Heart left ventricle (tissue), 16 donors: ENCODE results near the gene SNCAIP. TPM values are rescaled to one million over a fixed set of nuclear protein-coding genes. Genes with fewer than 3 reads are reported as not detected.

ENCODE experiments used
- ATAC-seq, 4 donors: fragments of 200-7000 bp; cut with Tn5 transposase; one replicate each; pipeline ENCODE4 v1.9.1; 2020 to 2022; ENCODE audit warnings: moderate library complexity in 4 of 4, mild to moderate bottlenecking in 3 of 4, moderate number of reproducible peaks in 1 of 4
- DNase-seq, 5 donors: peaks; one replicate each; pipeline ENCODE4 v3.0.0-alpha.2; 2020
- H3K27ac ChIP-seq, 12 donors: fragments of 200-600 bp; sonication (generic) in 4 of 12; one replicate each; pipeline versions ENCODE4 v1.5.0 to v1.8.0; 2016 to 2022; ENCODE audit warnings: mild to moderate bottlenecking in 2 of 12
- H3K27me3 ChIP-seq, 9 donors: fragments of 200-600 bp; sonication (generic) in 2 of 9; one replicate each; pipeline versions ENCODE4 v1.5.1 to v1.8.0; 2016 to 2022; ENCODE audit warnings: mild to moderate bottlenecking in 3 of 9
- H3K36me3 ChIP-seq, 9 donors: fragments of 200-600 bp; sonication (generic) in 2 of 9; one replicate each; pipeline versions ENCODE4 v1.5.0 to v1.8.0; 2018 to 2022; ENCODE audit warnings: mild to moderate bottlenecking in 2 of 9
- H3K4me1 ChIP-seq, 12 donors: fragments of 200-600 bp; sonication (generic) in 4 of 12; one replicate each; pipeline versions ENCODE4 v1.5.0 to v1.8.0; 2016 to 2022; ENCODE audit warnings: mild to moderate bottlenecking in 3 of 12
- H3K4me3 ChIP-seq, 12 donors: fragments of 200-600 bp; sonication (generic) in 4 of 12; one replicate each; pipeline versions ENCODE4 v1.5.0 to v1.8.0; 2017 to 2022; ENCODE audit warnings: mild to moderate bottlenecking in 9 of 12, moderate library complexity in 4 of 12
- H3K9me3 ChIP-seq, 12 donors: fragments of 200-600 bp; sonication (generic) in 4 of 12; one replicate each; pipeline versions ENCODE4 v1.5.0 to v1.8.0; 2016 to 2022; ENCODE audit warnings: mild to moderate bottlenecking in 1 of 12
- CTCF ChIP-seq, 12 donors: fragments of 200-600 bp; sonication (generic) in 4 of 12; IDR thresholded peaks; one replicate each; pipeline versions ENCODE4 v1.5.0 to v1.8.0; 2018 to 2022; ENCODE audit warnings: antibody characterized with exemption in 12 of 12, mild to moderate bottlenecking in 5 of 12
- POLR2A ChIP-seq, 2 donors: fragments of 450-650 bp; IDR thresholded peaks; one replicate each; pipeline ENCODE4 v1.6.1; 2017; ENCODE audit warnings: antibody characterized with exemption in 2 of 2, mild to moderate bottlenecking in 2 of 2, moderate library complexity in 2 of 2
- WGBS, 4 donors: extraction: QIAGEN DNeasy Blood & Tissue Kit in 2 of 4; methylation state at CpG; one replicate each; pipeline versions ENCODE4 v1.1.5 to v1.1.7; 2013 to 2018; 5-methylcytosine and 5-hydroxymethylcytosine counted together
- intact Hi-C, 10 donors: fragments of 100-400 bp; cut with DNase I; formaldehyde crosslinking; loops; one replicate each; pipeline versions ENCODE4 v1.11.1 to v1.14.2; 2022
- polyA plus RNA-seq, 2 donors: library from polyadenylated mRNA; stranded (reverse); fragments of 200-250 nt; gene quantifications; one replicate each; pipeline ENCODE4 v1.2.3, GENCODE V29; 2013
- total RNA-seq, 9 donors: library from RNA; depleted of rRNA in 2 of 9; stranded (reverse); fragments of >200 nt in 2 of 9; fragmentation: NEBNext Ultra II Directional in 3 of 9; extraction: Animal tissue kit (Norgen Biotek cat#: 25700) in 3 of 9; gene quantifications; one replicate each; pipeline versions ENCODE4 v1.1.0 to v1.2.4, GENCODE V29; 2016 to 2023
- donor health status: ischemic (EF 13 %, LVEDD 7.1; RV severe dilation, severe dysfunction).
- donor health status: healthy with polysubstance abuse.
- donor health status: DM: no; HTN: yes; CAD: no.
- donor health status: DM: no; HTN: no; CAD: no.
- donor health status: ischemic (EF 25% LVEDD 6.9; RV normal size, moderate dysfunction).
- donor health status: ischemic (EF 25% LVEDD 5.7; RV mildly dilated, moderate dysfunction).
- donor health status: healthy.
- donor health status: DM: yes; HTN: yes; CAD: no.
- donor health status: ischemic (EF 35%, LVEDD 5.7; RV mildly dilated, moderate dysfunction).
- donor health status: nonischemic (EF 11% LVEDD 7.7; RV severe dilation, severe dysfunction).
- donor health status: DM: yes; HTN: yes; CAD: no.
- donor health status: PGD.
- donor health status: ischemic (EF 29% LVEDD 5.4; RV normal size, mild dysfunction).
- donor health status: nonischemic (EF 23%, LVEDD 6.1; RV moderate dilation, normal function).

Gene SNCAIP
- total and polyA plus RNA-seq, 11 donors, result 0.54 to 7.5 (median 0.94) TPM

- H3K9me3 ChIP-seq, result no peaks in the 10 kb centered on the region
- peak overlapping the region in 2 of 12 donors; percentile 19 for H3K4me3 ChIP-seq
- H3K36me3 ChIP-seq, result no peaks in the 10 kb centered on the region
- no peaks in the 10 kb centered on the region for H3K27me3 ChIP-seq
- WGBS, 4 donors, result 39 to 53% (median 49%) methylated on average over 2 of the region's 2 CpGs
- H3K4me1 ChIP-seq, result peaks cover 0 to 12% (median 0%) of the 10 kb centered on the region in 12 donors
- DNase-seq (no peak), ATAC-seq (peak; percentile 49 to 68 (median 56))
- TF ChIP-seq CTCF (IDR thresholded peaks at IDR 0.05) (no peak), POLR2A (IDR thresholded peaks at IDR 0.05) (no peak)
- H3K27ac ChIP-seq, result peak overlapping the region in 5 of 12 donors; percentile 0 to 62 (median 40)
- intact Hi-C loops, result loop anchor here in 8 of 10 donors (5.0 to 10.0 kb wide), 7 partner anchors 394 to 1114 kb away; no protein-coding TSS in a partner anchor
These were observed 189.0 kb downstream of the SNCAIP start for GRCh38 chr5:122501089-122501435.

GRCh38 chr5:122507045-122507444 is 195.0 kb downstream of the SNCAIP start:
- H3K27me3 ChIP-seq, result no peaks in the 10 kb centered on the region
- DNase-seq (no peak), ATAC-seq (no peak)
- H3K4me3 ChIP-seq, result no peak overlapping the region
- intact Hi-C loops, result loop anchor here in 7 of 10 donors (5.0 to 10.0 kb wide), 6 partner anchors 388 to 1108 kb away; no protein-coding TSS in a partner anchor
- H3K36me3 ChIP-seq, result no peaks in the 10 kb centered on the region
- no peak for TF ChIP-seq CTCF (IDR thresholded peaks at IDR 0.05)
- no peak for TF ChIP-seq POLR2A (IDR thresholded peaks at IDR 0.05)
- no peak overlapping the region for H3K27ac ChIP-seq
- WGBS, 4 donors, result 31 to 53% (median 46%) methylated on average over 1 of the region's 1 CpG
- no peaks in the 10 kb centered on the region for H3K9me3 ChIP-seq
- peaks cover 0 to 3% (median 0%) of the 10 kb centered on the region in 12 donors for H3K4me1 ChIP-seq

- Histone ChIP-seq H3K36me3 (no peaks in the 10 kb centered on the region), H3K4me3 (no peak overlapping the region), H3K27ac (no peak overlapping the region), H3K4me1 (peaks cover 0 to 3% (median 0%) of the 10 kb centered on the region in 12 donors), H3K27me3 (no peaks in the 10 kb centered on the region), H3K9me3 (no peaks in the 10 kb centered on the region)
- ATAC-seq (no peak), DNase-seq (no peak)
- intact Hi-C loops, result loop anchor here in 7 of 10 donors (5.0 to 10.0 kb wide), 6 partner anchors 387 to 1107 kb away; no protein-coding TSS in a partner anchor
- no peak for TF ChIP-seq CTCF (IDR thresholded peaks at IDR 0.05)
- TF ChIP-seq POLR2A (IDR thresholded peaks at IDR 0.05), result no peak
- WGBS, 4 donors, result 92 to 96% (median 93%) methylated on average over 5 of the region's 5 CpGs
These were observed 195.5 kb downstream of the SNCAIP start for GRCh38 chr5:122507581-122507980.

GRCh38 chr5:122508623-122509022 is 196.6 kb downstream of the SNCAIP start:
- ATAC-seq (no peak), DNase-seq (no peak)
- H3K27ac ChIP-seq, result no peak overlapping the region
- no peak overlapping the region for H3K4me3 ChIP-seq
- H3K9me3 ChIP-seq, result no peaks in the 10 kb centered on the region
- no peaks in the 10 kb centered on the region for H3K36me3 ChIP-seq
- no peaks in the 10 kb centered on the region for H3K27me3 ChIP-seq
- intact Hi-C loops, result loop anchor here in 7 of 10 donors (5.0 to 10.0 kb wide), 6 partner anchors 386 to 1106 kb away; no protein-coding TSS in a partner anchor
- TF ChIP-seq CTCF (IDR thresholded peaks at IDR 0.05) (no peak), POLR2A (IDR thresholded peaks at IDR 0.05) (no peak)
- peaks cover 0 to 3% (median 0%) of the 10 kb centered on the region in 12 donors for H3K4me1 ChIP-seq

Other genes starting within 250 kb of the SNCAIP start
- gene LOX, start 234.0 kb upstream of the SNCAIP start, total RNA-seq, result 10 to 100 TPM in 2 of 9 donors, 1 to 10 TPM in 7; 1.8 to 23.2 (median 4.4) TPM
- gene LOX, start 234.0 kb upstream of the SNCAIP start, polyA plus RNA-seq, result 1 to 10 TPM; 1.1 to 3.0 TPM
- gene ZNF474, start 182.7 kb upstream of the SNCAIP start, total RNA-seq, result under 1 TPM in 4 of 9 donors, not detected in 5; 0.14 to 0.25 (median 0.20) TPM
- gene ZNF474, start 182.7 kb upstream of the SNCAIP start, polyA plus RNA-seq, result under 1 TPM in 1 of 2 donors, not detected in 1; 0.03 TPM